Hepatocyte (in vitro differentiated cells): Measurements from ENCODE around the gene ISX. TPM values are rescaled to one million over a fixed set of nuclear protein-coding genes. Genes with fewer than 3 reads are reported as not detected.
"Not testable (repeated sequence)": the region's sequence is repeated elsewhere in the genome, so short reads cannot be mapped to it uniquely, and the experiment has no call there.

Experiments
- DNase-seq: peaks from one replicate; pipeline ENCODE4 v3.0.0-alpha.2; 2016; ENCODE audit warnings: low spot score
- H2AFZ ChIP-seq: fragments of 200-600 bp; sonication (generic); 2 replicates; pipeline ENCODE4 v1.6.0; 2016; ENCODE audit warnings: antibody characterized with exemption, mild to moderate bottlenecking
- H3K27ac ChIP-seq: fragments of 200-600 bp; sonication (generic); 2 replicates; pipeline ENCODE4 v1.5.1; 2016; ENCODE audit warnings: mild to moderate bottlenecking
- H3K27me3 ChIP-seq: fragments of 200-600 bp; sonication (generic); 2 replicates; pipeline ENCODE4 v1.6.1; 2016
- H3K36me3 ChIP-seq: fragments of 200-600 bp; sonication (generic); replicated peaks from 2 replicates; pipeline ENCODE4 v1.5.1; 2016; ENCODE audit warnings: low read depth; ENCODE audit not compliant: insufficient read depth
- H3K4me1 ChIP-seq: fragments of 200-600 bp; sonication (generic); 2 replicates; pipeline ENCODE4 v1.5.1; 2016; ENCODE audit warnings: mild to moderate bottlenecking, moderate library complexity; ENCODE audit not compliant: insufficient read depth
- H3K4me2 ChIP-seq: fragments of 200-600 bp; sonication (generic); 2 replicates; pipeline ENCODE4 v1.6.0; 2016
- H3K4me3 ChIP-seq: fragments of 200-600 bp; sonication (generic); 2 replicates; pipeline ENCODE4 v1.5.1; 2016; ENCODE audit warnings: mild to moderate bottlenecking
- H3K79me2 ChIP-seq: fragments of 200-600 bp; sonication (generic); 2 replicates; pipeline ENCODE4 v1.6.0; 2017; ENCODE audit warnings: mild to moderate bottlenecking
- H3K9me2 ChIP-seq: fragments of 200-600 bp; sonication (generic); replicated peaks from 2 replicates; pipeline ENCODE4 v1.6.0; 2017; ENCODE audit warnings: mild to moderate bottlenecking; ENCODE audit not compliant: insufficient read depth
- H3K9me3 ChIP-seq: fragments of 200-600 bp; sonication (generic); 2 replicates; pipeline ENCODE4 v1.5.1; 2016; ENCODE audit warnings: low read depth, mild to moderate bottlenecking
- H4K20me1 ChIP-seq: fragments of 200-600 bp; sonication (generic); 2 replicates; pipeline ENCODE4 v1.6.0; 2016; ENCODE audit warnings: mild to moderate bottlenecking; ENCODE audit not compliant: insufficient read depth, poor library complexity, severe bottlenecking
- CTCF ChIP-seq: fragments of 200-600 bp; sonication (generic); IDR thresholded peaks from 2 replicates; pipeline ENCODE4 v1.5.1; 2016; ENCODE audit warnings: antibody characterized with exemption, mild to moderate bottlenecking; ENCODE audit not compliant: poor library complexity
- EZH2 ChIP-seq: fragments of 200-600 bp; sonication (generic); IDR thresholded peaks from 2 replicates; pipeline ENCODE4 v1.6.1; 2016; ENCODE audit warnings: antibody characterized with exemption, mild to moderate bottlenecking, borderline replicate concordance
- EZH2phosphoT487 ChIP-seq: fragments of 200-600 bp; sonication (generic); IDR thresholded peaks from one replicate; pipeline ENCODE4 v1.6.1; 2018; ENCODE audit warnings: antibody characterized with exemption, mild to moderate bottlenecking, low read depth, moderate library complexity; ENCODE audit not compliant: unreplicated experiment, severe bottlenecking
- WGBS: methylation state at CpG from one replicate; pipeline ENCODE4 v1.1.6; 2016; ENCODE audit warnings: low lambda C conversion rate; ENCODE audit errors: missing lambda C conversion rate; 5-methylcytosine and 5-hydroxymethylcytosine counted together
- polyA plus RNA-seq: library from polyadenylated mRNA; unstranded; fragments of >200 nt; fragmentation: Nextera tagmentation; extraction: Ambion mirVana; gene quantifications from 2 replicates; pipeline ENCODE4 v1.2.1, GENCODE V29; 2016
- total RNA-seq: library from RNA; depleted of rRNA; stranded (reverse); fragments of >200 nt; gene quantifications from 2 replicates; pipeline ENCODE4 v1.2.3, GENCODE V29; 2014

Gene ISX
- total and polyA plus RNA-seq, 2 experiments from 2014 or later, result 20.6 to 29.8 TPM

DNA sequence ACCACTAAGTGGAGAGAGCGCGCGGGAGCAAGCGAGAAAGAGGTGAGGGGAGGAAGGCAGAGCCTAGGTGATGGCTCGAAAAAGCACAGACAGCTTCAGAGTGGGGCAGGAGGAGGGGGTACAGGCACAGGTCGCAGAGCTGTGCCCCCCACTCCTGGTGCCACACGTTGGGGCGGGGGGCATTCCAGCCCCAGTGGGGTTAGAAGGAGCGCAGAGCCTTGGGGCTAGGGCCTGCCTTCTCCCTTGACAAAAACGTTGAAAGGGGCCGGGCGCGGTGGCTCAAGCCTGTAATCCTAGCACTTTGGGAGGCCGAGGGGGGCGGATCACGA lies 41.6 kb upstream of the ISX start:
- Histone ChIP-seq H3K27me3 (peaks cover under 1% of the 10 kb centered on the region), H3K4me1 (no peaks in the 10 kb centered on the region), H3K4me3 (no peak overlapping the region), H3K4me2 (peak overlapping the region; percentile 49), H3K79me2 (no peaks in the 10 kb centered on the region), H3K27ac (no peak overlapping the region), H4K20me1 (no peaks in the 10 kb centered on the region), H3K36me3 (no peaks in the 10 kb centered on the region), H2AFZ (no peak overlapping the region), H3K9me2 (no peaks in the 10 kb centered on the region), H3K9me3 (no peaks in the 10 kb centered on the region)
- DNase-seq, result no peak
- no peak for TF ChIP-seq CTCF
- TF ChIP-seq EZH2, result no peak
- TF ChIP-seq EZH2phosphoT487, result no peak
- 54% methylated on average over 14 of the region's 16 CpGs for WGBS

GRCh38 chr22:35030112-35030511 lies 35.8 kb upstream of the ISX start:
- DNase-seq, H3K9me2 ChIP-seq, H3K27me3 ChIP-seq, H3K4me1 ChIP-seq, H3K4me2 ChIP-seq, H2AFZ ChIP-seq, H3K4me3 ChIP-seq, H3K79me2 ChIP-seq, H3K9me3 ChIP-seq, H4K20me1 ChIP-seq, H3K36me3 ChIP-seq, H3K27ac ChIP-seq: not testable (repeated sequence)
- 88% methylated on average over 5 of the region's 5 CpGs for WGBS

- Histone ChIP-seq H3K9me3 (no peaks in the 10 kb centered on the region), H3K36me3 (no peaks in the 10 kb centered on the region), H2AFZ (no peak overlapping the region), H3K27me3 (peaks cover 7% of the 10 kb centered on the region), H3K4me3 (no peak overlapping the region), H4K20me1 (no peaks in the 10 kb centered on the region), H3K79me2 (no peaks in the 10 kb centered on the region), H3K4me2 (no peak overlapping the region), H3K27ac (no peak overlapping the region), H3K9me2 (no peaks in the 10 kb centered on the region), H3K4me1 (no peaks in the 10 kb centered on the region)
- TF ChIP-seq CTCF (no peak), EZH2phosphoT487 (no peak), EZH2 (no peak)
- DNase-seq, result no peak
- WGBS, result 70% methylated on average over 3 of the region's 3 CpGs
These were observed 33.4 kb upstream of the ISX start for GRCh38 chr22:35032571-35032970.

DNA sequence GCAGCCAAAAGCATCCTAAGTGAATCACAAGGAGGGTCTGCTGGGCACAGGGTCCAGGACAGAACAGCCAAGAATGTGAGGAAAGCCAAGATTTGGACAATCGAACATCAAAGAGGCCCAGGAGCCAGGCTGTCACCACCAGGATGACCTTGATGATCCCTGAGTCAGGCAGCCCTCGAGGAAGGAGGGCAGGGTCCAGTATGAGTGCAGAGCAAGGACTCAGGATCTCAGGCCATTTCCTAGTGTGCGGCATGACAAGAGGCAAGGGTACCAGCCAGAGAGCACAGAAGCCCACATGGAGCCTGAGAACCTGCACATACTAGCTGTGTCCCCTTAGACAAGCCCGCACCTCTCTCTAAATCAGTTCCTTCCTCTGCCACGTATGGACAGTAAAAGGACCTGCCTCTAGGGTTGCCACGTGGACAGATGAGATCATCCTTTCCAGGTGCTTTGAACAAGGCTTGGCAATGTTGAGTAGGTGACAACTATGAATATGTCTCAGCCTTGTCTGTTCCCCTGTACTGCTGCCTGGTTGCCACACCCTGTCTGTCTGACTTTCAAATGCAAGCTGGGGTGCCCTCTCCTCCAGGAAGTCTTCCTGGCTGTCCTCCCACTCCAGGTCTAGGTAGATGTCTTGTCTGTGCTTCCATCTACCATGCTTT lies 32.2 kb upstream of the ISX start:
- H3K9me2 ChIP-seq, result no peaks in the 10 kb centered on the region
- no peaks in the 10 kb centered on the region for H3K4me1 ChIP-seq
- 67% methylated on average over 6 of the region's 6 CpGs for WGBS
- no peaks in the 10 kb centered on the region for H4K20me1 ChIP-seq
- no peak for DNase-seq
- H3K36me3 ChIP-seq, result no peaks in the 10 kb centered on the region
- TF ChIP-seq EZH2phosphoT487 (no peak), EZH2 (no peak), CTCF (no peak)
- H3K27ac ChIP-seq, result no peak overlapping the region
- H3K9me3 ChIP-seq, result no peaks in the 10 kb centered on the region
- H3K79me2 ChIP-seq, result no peaks in the 10 kb centered on the region
- H3K27me3 ChIP-seq, result peaks cover 7% of the 10 kb centered on the region
- H2AFZ ChIP-seq, result no peak overlapping the region
- H3K4me2 ChIP-seq, result no peak overlapping the region
- H3K4me3 ChIP-seq, result no peak overlapping the region
